GM18951 (cell line): ENCODE results near the gene METTL14.

Experiments
- POLR2A ChIP-seq: IDR thresholded peaks from 4 replicates; pipeline ENCODE4 v1.6.1; 2011; ENCODE audit warnings: mild to moderate bottlenecking; ENCODE audit not compliant: insufficient read length, insufficient read depth; ENCODE audit errors: extremely low read depth
- in situ Hi-C: fragments of 300-500 bp; cut with MboI; formaldehyde crosslinking; loops from one replicate; pipeline ENCODE4 v1.12.0; 2022; ENCODE audit warnings: low sequenced_read_pairs, mixed read lengths, inconsistent platforms; ENCODE audit not compliant: unreplicated experiment

METTL14 gene

DNA sequence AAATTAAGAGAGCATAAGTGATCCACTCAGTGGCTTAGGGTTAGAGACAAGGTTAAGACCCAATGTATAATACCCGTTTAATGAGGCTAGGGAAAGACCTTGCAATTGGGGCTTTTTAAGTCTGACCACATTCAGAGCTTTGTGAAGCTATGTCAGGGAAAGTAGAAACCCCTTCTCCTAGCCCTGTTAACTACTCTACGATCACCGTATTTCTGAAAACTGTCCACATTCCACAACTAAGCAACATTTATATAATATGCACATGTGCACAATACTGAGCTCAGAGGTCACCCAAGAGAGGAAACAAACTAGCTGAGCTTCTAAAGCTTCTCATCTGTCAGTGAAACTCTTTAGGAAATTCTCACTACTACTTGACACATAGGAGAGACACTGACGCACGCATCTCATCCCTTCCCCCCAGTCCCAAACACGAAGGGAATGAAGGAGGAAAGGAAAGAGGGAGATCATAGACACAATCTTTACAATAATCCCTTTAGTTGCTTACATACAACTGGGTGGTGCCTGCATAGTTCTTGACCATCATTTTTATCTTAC lies 56.2 kb downstream of the METTL14 start:
- in situ Hi-C loops = no loop called here
- no peak for TF ChIP-seq POLR2A

DNA sequence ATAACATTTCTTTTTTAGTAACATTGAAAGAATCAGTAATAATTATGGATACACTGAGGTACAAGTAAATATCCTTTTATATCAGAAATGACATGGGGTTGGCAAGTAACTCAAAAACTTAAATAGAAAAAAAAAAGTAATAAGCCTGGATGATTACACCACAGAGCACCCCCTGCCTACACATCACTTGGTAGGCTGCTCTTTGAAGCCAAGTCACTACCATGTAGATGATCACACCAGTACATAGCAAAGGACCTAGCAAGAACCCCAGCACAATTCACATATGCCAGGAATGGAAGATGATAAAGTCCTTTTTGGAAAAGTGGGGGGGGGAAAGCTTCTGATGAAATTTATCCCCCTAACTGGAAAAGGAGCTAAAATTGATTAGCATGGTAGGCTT lies 56.9 kb downstream of the METTL14 start:
- TF ChIP-seq POLR2A = no peak
- in situ Hi-C loops = no loop called here

DNA sequence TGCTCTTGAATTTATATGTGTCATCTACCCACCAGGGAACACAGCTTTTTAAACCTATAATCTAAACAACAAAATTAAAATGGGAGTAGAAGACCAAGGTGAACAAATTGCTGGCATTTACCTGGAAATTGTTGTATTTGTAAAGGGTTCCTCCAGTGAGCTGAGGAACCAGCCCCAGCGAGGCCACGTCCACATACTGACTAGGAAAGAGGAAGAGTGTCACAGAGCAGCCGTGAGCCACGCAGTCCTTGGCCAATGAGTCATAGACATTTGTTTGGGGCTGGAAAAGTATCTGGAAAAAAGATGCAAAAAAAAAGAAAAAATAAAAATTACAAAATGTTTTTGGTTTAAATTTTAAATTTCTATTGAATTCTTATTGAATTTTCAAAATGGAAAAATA lies 58.7 kb downstream of the METTL14 start:
- in situ Hi-C loops = no loop called here
- TF ChIP-seq POLR2A = no peak

DNA sequence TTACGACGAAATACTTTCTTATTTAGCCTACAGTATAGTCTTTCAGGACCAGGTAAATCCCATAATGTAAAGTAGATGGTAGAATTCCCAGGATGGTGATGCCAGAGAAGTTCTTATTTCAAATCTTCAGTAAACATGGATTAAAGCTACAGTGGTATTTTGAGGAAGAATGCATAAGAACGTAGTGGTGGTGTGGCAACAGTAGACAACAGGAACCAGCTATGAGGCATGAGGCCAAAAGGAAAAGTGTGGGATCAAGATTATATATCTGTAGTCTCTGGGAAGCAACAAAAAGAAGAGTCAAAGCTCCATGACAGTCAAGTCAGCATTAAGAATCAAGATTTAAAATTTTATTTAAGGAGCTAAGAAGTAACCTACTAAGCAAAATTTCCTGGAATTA lies 60.2 kb downstream of the METTL14 start:
- no peak for TF ChIP-seq POLR2A
- in situ Hi-C loops = no loop called here

DNA sequence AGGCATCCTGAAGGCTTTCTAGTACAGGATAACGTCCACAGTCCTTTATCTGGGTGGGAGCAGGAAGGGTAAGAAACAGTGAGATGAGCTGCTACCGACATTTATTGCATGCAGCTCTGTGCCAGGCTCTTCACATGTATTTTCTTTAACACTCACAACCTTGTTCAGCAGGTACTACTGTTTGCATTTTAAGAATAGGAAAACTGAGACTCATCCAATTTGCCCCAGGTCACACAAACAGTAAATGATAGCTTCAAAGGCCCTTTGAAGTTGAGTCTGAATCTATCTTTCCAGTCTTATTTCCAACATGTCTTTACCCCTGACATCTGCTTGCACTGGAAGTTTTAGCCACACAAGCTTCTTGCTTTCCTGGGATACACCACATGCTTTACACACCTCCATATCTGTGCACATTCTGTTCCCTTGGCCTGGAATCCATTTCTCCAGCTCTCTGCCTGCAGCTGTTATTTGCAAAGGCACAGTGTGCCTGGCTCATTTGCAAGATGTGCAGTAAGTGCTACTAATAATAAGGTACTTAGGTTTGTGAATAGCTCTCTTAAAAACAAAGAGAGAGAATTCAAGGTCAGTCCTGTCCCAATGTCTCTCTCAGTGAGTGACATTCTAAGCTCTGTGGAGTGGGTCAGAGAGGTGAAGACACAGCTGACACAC lies 61.2 kb downstream of the METTL14 start:
- in situ Hi-C loops = no loop called here
- no peak for TF ChIP-seq POLR2A

DNA sequence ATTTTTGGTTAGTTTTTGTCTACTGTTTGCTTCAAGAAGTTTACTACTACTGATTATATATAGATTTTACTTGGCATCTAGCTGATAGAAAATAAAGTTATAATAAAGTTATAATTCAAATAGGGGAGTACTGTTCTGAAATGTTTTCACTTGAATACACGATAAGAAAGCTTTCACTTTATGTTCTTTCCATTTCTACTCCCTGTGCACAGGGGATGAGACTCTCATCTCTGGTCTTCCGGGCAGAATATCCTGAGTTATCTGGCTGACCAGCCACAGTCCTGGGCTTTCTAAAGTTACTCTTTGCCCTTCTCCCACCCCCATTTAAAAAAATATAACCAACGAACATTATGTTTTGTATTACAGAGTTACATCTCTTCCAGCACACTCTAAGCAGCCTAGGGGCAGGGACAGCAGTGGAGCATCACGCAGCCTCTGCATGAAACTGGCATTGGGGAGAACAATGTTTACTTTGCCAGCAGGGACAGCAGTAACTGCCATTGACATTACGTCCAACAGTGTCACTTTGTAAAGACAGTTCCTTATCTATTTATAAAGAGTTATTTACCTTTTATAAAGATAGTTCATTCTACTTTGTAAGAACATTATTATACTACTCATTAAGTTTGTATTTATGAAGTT lies 64.3 kb downstream of the METTL14 start:
- no peak for TF ChIP-seq POLR2A
- in situ Hi-C loops = no loop called here

DNA sequence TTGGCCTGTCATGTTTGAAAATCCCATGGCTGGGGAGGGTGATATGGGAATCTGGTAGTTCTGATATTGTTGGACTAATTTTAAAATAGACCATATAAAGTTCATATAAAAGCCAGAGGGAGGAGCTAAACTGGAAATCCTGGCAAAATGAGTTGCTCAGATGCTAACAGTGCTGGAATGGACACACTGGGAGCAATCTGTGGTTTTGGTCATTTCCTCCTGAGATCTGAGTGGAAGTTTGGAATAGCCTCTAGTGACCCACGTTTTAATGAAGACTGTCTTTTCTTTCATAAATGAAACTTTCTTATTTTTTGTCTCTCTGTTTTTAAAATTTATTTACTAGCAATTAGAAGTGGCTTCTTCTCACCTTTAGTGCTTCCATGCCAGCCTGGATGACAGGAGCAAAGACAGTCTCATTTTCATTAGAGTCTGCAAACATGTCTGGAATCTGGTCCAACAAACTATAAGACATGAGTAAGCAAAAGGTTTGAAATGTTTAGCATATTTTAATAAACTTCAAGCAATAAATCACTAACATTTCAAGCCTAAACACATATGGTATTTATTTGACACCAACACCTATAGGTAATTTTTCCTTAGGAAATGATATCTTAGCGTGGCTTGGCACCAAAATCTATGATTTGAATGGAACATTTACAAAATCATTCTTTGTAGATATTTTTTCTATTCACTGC lies 66.6 kb downstream of the METTL14 start:
- TF ChIP-seq POLR2A = no peak
- in situ Hi-C loops = no loop called here

DNA sequence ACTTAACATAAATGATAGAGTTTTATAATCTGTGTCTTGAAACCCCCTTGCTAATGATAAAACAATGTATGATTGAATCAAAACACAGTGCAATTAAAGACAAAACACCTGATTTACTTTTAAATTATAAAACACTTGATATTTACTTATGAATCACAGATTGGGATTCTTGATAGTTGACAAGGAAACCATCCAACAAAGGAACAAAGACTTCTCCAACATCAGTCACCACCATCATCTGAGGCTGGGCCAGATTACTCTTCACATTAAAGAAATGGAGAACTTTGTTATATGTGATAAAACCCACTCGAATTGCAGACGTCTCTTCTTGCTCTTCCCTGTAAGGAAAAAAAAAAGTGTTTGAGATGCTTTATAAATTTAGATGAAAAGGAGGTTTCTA lies 67.4 kb downstream of the METTL14 start:
- no peak for TF ChIP-seq POLR2A
- in situ Hi-C loops = no loop called here

DNA sequence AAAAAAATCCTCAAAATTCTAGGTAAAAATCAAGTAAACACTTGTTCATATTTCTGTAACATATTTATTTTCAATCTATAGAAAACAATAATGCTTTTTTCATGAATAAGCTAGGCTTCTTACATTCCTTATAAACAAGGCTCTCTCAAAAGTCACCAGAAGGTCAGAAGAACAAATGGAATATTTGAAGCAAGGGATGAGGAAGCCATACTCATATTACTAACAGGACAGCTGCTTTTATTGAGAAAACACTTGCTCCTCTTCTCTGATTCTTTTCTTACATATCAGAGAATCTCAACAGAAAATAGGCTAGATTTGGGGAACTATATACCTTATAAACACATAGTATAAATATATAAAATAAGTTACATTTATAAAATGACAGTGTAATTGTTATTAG lies 67.9 kb downstream of the METTL14 start:
- in situ Hi-C loops = no loop called here
- no peak for TF ChIP-seq POLR2A

DNA sequence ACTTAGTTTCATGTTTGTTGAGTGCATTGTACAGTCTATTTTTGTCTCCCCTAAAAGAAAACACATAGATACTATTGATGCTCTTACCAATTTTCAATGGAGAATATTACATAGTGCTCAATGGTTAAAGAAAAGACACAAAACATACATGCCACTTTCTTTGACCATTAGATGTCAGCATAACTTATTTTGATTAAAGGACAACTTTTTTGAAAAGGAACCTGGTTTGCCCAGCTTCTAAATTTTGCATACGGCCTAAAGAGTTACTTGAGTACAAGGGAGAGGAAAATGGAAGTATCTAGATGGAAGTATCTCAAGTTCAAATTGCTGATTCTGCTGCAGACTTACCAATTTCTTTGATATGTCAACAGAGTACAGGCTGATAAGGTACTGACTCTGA lies 68.5 kb downstream of the METTL14 start:
- no peak for TF ChIP-seq POLR2A
- in situ Hi-C loops = no loop called here

DNA sequence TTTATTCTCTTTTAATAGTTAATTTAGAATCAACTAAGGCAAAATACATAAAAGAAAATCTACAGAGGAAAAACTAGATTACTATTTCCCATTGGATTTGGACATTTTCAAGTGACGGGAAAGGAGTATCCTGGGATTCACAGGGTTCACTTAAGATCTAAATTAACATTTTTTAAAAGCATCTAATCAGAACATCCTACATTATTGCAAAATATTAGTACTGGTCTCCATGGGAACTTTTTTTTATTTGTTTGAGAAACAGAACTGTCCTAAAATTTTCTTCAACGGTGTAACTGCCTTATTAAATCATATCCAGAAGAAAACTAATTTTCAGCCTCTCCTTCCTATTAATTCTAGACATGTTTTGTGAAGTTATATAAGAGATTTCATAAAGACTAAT lies 69.7 kb downstream of the METTL14 start:
- in situ Hi-C loops = no loop called here
- TF ChIP-seq POLR2A = no peak

DNA sequence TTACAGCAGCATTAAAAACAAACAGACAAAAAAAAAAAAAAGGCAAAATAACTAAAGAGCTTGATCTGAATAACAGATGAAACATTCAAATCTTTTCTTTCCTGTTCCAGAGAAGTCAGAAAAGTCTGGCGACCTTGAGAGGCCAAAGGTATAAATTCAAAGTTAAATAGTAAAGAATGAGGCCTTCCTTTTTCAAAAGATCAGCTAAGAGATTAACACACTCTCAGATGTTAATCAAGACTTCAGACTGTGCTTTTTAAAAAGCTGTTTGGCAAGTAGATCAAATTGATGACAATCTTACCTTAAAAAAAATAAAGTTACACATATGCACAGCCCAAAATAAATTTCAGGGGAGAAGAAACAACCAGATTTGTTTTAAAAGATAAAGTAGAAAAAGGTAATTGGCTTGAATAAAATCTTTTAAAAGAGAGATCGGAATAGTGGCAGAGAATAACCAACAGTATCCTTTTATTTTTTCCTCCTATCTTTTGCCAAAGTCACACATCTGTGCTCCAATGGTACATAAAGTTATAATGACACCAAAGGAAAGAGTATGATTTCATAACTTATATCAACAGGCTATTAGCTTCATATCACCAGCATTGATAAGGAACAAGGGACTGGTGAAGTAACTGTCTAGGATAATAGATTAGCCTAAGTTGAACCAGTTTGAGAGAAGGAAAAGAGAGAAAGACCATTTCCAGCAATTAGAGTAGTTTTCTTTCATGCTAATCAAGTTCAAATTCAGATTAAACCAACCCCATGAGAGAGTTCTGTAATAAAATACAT lies 70.4 kb downstream of the METTL14 start:
- no peak for TF ChIP-seq POLR2A
- in situ Hi-C loops = no loop called here

DNA sequence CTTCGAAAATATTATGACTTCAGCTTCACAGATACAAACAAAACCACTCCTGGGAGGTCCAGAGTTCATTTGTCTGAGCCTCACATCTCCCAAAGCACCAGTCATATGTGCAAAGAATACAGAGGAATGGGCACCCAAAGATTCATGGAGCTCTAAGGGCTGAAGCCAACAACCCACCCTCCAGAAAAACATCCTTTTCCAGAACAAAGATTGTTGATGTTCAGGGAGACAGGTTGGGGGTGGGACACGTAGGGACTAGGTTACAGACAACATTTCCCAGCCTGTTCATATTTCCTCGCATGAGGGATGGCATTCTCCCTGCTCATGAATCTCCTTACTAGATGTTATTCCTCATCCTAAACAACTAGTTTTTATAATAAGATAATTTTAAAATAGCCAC lies 71.2 kb downstream of the METTL14 start:
- in situ Hi-C loops = no loop called here
- no peak for TF ChIP-seq POLR2A
